ES-I3 (cell line): ENCODE results near the gene FAM83F.
"Not testable (repeated sequence)": the region's sequence is repeated elsewhere in the genome, so short reads cannot be mapped to it uniquely, and the experiment has no call there.

ENCODE experiments used
- H3K36me3 ChIP-seq: 2 replicates; pipeline ENCODE4 v1.6.1; 2013; ENCODE audit warnings: mild to moderate bottlenecking, low read length, control low read depth, moderate library complexity; ENCODE audit not compliant: insufficient read depth
- H3K4me1 ChIP-seq: 2 replicates; pipeline ENCODE4 v1.6.1; 2013; ENCODE audit warnings: mild to moderate bottlenecking, control low read depth, low read length; ENCODE audit not compliant: insufficient read depth
- H3K9ac ChIP-seq: 2 replicates; pipeline ENCODE4 v1.6.1; 2013; ENCODE audit warnings: low read depth, mild to moderate bottlenecking, low read length, moderate library complexity
- H3K9me3 ChIP-seq: 2 replicates; pipeline ENCODE4 v1.6.1; 2013; ENCODE audit warnings: mild to moderate bottlenecking, low read length, moderate library complexity; ENCODE audit not compliant: control insufficient read depth, insufficient read depth

FAM83F gene

DNA sequence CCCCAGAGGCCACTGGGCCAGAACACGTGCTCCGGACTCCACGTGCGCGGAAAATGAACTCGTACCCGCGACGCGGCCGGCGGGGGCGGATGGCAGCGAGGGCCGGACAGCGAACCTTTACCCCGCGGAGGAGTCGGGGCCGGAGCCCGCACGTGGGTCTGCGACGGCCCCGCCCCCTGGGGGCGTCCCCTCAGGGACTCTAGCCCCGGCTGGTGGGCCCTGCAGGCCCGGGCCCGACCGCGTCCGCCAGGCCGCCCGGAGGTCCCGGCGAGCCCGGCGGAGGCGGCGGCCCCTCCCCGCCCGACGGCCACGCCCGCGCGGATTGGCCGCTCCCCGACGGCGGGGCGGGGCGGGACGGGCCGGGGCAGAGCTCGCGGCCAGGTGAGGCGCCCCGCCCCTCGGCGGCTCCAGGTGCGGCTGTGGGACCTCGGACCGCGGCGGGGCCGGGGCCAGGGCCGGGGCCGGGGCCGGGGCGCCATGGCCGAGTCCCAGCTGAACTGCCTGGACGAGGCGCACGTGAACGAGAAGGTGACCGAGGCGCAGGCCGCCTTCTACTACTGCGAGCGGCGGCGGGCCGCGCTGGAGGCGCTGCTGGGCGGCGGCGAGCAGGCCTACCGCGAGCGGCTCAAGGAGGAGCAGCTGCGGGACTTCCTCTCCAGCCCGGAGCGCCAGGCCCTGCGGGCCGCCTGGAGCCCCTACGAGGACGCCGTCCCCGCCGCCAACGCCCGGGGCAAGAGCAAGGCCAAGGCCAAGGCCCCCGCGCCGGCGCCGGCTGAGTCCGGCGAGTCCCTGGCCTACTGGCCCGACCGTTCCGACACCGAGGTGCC is at the start of gene FAM83F:
Gene FAM83F (plus strand): TSS at position 389 of the 827 bp plus-strand sequence. CDS start 89 bp downstream, at position 478.
- Histone ChIP-seq H3K4me1 (peaks cover 32% of the 10 kb centered on the region), H3K9me3 (no peaks in the 10 kb centered on the region), H3K9ac (peak within 1 kb of the TSS; percentile 55), H3K36me3 (no peaks in the 10 kb centered on the region)

DNA sequence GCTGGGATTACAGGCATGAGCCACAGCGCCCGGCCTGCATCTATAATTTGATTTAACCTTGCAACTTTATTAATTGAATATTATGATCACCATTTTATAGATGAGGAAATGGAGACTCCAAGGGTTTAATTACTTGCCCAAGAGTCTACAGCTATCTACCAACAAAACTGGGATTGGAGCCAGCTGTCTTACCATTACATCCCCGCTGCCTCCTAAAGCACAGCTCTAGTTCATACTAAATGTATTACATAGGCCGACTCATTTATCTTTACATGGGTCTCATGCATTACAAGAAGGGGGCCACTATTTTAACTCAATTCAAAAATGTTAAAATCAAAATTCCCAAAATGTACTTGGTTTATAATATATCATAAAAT is 48.6 kb upstream of the FAM83F start:
- no peaks in the 10 kb centered on the region for H3K36me3 ChIP-seq
- no peak overlapping the region for H3K9ac ChIP-seq
- peaks cover 33% of the 10 kb centered on the region for H3K4me1 ChIP-seq
- H3K9me3 ChIP-seq, result no peaks in the 10 kb centered on the region

DNA sequence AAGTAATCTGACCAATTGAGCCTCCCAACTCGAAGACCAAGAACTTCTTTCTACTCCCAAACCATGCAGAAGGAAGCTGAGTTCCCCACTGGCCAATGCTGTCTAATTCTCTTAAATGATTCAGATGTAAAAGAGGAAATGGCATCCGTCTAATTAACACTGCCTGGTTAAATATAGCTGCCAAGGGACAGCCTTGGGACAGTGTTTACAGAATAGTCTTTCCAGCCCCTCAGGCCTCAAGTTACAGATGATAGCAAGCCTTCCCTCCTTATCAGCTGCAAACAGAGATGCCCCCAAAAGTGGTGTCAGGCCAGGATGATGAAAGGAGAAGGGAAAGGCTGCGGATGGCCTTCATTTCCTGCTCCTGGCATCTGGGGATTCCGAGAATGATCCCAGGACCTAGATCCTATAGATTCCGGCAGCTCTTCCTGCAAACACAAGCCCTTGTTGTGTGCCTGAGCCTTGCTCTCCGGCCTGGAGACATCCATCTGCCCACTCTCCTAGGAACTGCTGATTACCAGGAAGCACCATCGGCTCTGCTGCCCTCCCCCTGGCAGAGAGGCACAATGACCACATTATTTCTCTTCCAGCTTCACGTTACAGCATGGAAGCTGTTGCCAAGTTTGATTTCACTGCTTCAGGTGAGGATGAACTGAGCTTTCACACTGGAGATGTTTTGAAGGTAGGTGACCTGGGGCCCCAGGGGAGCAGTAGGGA is 48.1 kb upstream of the FAM83F start:
- no peak overlapping the region for H3K9ac ChIP-seq
- peaks cover 27% of the 10 kb centered on the region for H3K4me1 ChIP-seq

DNA sequence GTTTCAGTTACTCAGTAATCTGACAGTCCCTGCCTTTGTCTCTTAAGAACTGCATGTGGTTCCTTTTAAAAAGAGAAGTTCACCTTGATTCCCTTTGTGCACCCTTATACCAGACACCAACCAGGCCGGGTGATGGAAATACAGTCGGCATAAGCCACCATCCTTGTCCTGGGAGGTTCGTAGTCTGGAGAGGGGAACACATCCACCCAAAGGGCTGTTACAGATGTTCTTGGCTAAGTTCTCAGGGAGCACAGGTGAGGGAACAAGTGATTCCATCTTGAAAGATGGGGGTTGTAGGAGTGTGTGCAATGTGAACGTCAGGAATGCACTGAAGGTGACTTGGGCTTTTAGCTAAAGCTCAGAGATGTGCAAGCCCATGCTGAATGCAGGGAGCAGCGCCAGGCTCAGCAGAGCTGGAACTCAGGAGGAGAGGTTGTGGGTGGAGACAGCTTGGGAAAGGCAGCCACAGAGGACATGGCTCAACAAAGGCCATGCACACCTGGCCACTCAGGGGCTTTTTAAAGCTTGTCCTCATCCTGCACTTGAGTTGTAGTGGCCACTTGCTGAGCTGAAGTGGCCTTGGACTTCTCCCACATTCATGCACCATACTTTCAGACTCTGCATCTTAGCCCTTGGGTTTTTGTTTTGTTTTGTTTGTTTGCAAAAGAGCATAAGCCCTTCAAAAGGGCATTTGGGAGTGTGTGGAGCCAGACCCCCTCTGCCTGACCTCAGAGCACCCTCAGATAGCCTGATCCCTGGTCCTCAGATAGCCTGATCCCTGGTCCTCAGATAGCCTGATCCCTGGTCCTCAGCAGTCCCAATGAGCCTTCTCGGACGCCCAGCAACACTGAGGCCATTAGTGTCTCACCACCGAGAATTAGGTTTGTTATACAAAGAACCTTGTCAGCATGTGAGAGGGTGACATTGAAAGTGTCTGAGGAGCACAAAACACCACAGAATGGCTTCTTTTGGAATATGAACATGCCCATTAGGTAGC is 47.2 kb upstream of the FAM83F start:
- no peaks in the 10 kb centered on the region for H3K9me3 ChIP-seq
- no peaks in the 10 kb centered on the region for H3K36me3 ChIP-seq
- no peak overlapping the region for H3K9ac ChIP-seq
- peaks cover 24% of the 10 kb centered on the region for H3K4me1 ChIP-seq

More for the DNA sequence above, 48.1 kb upstream of the FAM83F start:
- H3K9me3 ChIP-seq, result no peaks in the 10 kb centered on the region
- H3K36me3 ChIP-seq, result no peaks in the 10 kb centered on the region

DNA sequence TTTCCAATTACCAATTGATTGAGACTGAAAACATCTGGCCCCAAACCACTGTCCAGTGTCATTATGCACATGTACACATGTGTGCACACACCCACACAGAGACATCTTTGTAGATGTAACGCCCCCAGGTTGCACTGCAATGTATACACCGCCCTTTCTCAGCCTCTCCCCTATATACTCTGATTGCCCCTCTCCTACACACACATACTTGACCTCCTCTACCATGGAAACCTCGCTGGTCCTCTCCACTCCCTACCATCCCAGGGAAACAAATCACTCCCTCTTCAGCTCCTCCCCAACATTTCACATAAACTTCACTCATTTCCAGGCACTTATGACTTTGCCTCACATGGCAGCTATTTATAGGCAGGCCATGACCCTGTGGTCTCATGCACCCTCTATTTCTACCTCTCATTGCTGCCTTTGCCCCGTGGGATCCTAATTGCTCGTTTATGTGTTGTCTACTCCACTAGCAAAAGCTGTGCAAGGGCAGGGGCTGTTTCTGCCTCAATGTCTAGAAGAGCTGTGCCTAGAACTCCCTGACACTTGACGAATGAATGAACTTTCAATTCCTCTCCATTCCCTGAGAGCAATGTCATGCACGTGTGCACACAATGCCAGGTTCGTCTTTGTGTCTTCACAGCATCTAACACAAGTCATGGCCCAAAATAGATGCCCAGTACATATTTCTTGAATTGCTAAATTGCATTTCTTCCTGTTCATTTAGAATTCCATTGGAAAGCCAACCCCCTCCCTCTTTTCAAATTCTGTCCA is 44.6 kb upstream of the FAM83F start:
- H3K36me3 ChIP-seq, result no peaks in the 10 kb centered on the region

DNA sequence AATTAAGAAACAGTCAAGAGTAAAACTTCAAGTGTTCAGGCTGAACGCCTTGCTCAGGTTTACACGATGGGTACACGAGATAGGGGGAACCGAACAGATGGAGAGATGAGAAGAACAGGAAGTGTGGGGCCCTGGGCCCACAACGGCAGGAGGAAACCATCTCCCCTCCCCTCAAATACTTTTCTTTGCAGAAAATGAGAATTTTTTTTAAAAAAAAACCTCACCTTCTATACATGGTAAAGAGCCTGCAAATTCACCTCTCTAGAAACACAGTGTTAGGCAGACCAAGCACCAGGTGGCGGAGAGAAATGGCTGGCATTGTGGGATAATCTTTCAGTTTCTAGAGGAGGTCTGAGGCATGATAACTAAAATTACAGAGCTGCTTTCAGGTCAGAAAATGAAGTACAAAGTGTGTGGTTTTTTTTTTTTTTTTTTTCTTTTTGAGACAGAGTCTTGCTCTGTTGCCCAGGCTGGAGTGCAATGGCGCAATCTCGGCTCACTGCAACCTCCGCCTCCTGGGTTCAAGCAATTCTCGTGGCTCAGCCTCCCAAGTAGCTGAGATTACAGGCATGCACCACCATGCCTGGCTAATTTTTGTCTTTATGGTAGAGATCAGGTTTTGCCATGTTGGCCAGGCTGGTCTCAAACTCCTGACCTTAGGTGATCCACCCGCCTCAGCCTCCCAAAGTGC is 43.0 kb upstream of the FAM83F start:
- H3K36me3 ChIP-seq, H3K9me3 ChIP-seq: not testable (repeated sequence)

More for the DNA sequence above, 44.6 kb upstream of the FAM83F start:
- no peak overlapping the region for H3K9ac ChIP-seq
- H3K9me3 ChIP-seq, result no peaks in the 10 kb centered on the region
- peaks cover 7% of the 10 kb centered on the region for H3K4me1 ChIP-seq

DNA sequence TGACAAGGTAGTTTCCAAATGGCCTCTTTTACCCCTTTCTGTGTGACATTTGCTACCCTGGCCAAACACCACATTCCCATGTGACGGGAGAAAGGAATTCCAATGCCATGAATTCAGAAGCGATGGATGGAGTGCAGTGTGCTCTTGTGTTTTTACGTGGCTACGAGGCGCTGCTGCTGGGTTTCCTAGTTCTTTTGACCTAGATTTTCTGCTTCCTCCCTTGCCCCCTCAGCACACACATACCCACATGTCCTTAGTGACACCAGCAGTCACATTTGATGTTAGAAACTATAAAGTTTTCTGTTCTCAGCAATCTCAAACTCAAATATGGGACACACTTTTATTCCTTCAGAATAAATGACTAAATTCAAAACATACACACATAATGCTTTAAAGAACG is 42.4 kb upstream of the FAM83F start:
- Histone ChIP-seq H3K36me3 (no peaks in the 10 kb centered on the region), H3K9ac (no peak overlapping the region), H3K4me1 (no peaks in the 10 kb centered on the region), H3K9me3 (no peaks in the 10 kb centered on the region)

More for the DNA sequence above, 43.0 kb upstream of the FAM83F start:
- H3K4me1 ChIP-seq, H3K9ac ChIP-seq: not testable (repeated sequence)

DNA sequence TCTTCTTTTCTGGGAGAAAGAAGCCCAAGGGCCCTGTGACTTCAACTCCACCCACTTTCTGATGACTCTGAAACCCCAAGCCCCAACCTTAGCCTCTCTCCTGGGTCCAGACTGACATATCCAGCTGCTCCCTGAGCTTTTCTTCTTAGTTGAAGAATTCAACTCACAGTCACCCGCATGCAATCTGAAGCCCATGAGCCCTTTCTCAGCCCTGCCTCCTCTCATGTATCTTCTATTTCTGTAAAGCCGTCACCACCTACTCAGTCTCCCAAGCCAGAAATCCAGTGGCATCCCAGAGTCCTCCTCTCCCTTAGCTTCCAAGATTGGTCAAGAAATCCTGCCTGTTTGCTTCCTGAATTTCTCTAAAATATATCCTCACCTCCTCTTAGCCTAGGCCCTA is 41.7 kb upstream of the FAM83F start:
- no peak overlapping the region for H3K9ac ChIP-seq
- H3K9me3 ChIP-seq, result no peaks in the 10 kb centered on the region
- H3K36me3 ChIP-seq, result no peaks in the 10 kb centered on the region
- H3K4me1 ChIP-seq, result no peaks in the 10 kb centered on the region

DNA sequence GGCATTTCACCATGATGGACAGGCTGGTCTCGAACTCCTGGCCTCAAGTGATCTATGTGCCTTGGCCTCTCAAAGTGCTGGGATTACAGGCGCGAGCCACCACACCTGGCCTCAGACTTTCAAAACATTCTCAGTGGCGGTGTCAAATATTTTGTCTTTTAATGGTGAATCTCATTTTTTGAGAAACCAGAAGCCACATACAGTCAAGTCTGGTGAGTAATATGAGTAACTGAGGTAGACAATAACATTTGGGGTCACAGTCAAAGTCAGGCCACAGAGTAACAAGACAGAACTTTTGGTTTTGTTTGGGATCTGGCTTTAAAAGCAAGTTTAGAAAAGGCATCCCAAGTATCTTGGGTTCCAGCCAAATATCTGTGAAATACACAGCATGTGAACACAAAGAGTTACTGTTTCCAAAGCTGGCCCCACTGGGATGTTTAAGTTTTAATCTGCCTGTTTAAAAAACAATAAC is 40.1 kb upstream of the FAM83F start:
- H3K4me1 ChIP-seq, result peaks cover 5% of the 10 kb centered on the region; the same call in 1 of the 2 replicates
- H3K36me3 ChIP-seq, result no peaks in the 10 kb centered on the region
- H3K9ac ChIP-seq, result no peak overlapping the region
- H3K9me3 ChIP-seq, result no peaks in the 10 kb centered on the region

DNA sequence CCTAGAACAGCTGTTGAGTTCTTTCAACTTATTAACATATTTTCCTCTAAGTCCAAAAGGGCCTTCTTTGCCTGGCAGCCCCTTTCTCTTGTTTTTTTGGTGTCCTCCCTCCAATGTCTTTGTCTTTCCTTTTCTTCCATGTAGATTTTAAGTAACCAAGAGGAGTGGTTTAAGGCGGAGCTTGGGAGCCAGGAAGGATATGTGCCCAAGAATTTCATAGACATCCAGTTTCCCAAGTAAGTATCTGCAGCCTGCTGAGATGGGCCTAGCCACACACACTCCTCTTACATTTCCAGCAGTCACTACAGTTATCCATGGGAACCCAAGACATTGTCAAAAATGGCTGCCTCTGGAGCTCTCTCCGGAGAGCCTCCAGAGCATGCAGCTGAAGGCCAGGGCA is 39.1 kb upstream of the FAM83F start:
- Histone ChIP-seq H3K4me1 (peaks cover 10% of the 10 kb centered on the region), H3K36me3 (no peaks in the 10 kb centered on the region), H3K9ac (no peak overlapping the region)

DNA sequence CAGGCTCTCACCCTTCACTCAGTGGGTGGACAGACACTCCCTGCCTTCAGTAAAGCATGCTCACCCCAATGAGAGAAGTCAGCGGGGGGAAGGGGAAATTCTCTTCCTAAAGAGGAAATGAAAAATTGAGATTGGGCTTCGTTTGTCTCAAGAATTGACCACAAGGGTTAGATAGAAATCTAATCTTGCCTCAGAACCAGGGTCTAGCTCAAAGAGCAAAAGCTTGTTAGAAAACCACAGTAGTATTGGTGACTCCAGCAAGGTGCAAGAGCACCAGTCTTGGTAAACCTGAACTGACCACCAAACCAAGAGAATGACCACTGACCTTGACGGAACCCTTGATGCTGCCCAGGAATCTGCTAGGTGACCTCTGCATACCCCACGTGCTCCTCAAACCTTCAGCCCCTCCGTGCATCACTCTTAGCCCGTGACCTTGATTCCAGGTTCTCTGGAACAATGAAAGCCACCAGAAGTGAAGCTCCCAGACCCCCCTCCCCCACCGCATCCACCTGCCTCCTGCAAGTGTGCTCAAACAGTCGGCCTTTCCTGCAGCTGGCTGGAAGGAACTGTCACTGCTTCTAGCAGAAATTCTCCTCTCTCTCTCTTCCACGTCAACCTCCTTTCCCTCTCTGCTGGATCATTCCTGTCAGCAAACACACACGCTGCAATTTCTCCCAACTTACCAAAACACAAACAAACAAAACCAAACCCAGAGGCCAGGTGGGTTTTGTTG is 37.7 kb upstream of the FAM83F start:
- Histone ChIP-seq H3K36me3 (no peaks in the 10 kb centered on the region), H3K9ac (no peak overlapping the region), H3K4me1 (peaks cover 10% of the 10 kb centered on the region), H3K9me3 (no peaks in the 10 kb centered on the region)

More for the DNA sequence above, 39.1 kb upstream of the FAM83F start:
- no peaks in the 10 kb centered on the region for H3K9me3 ChIP-seq

DNA sequence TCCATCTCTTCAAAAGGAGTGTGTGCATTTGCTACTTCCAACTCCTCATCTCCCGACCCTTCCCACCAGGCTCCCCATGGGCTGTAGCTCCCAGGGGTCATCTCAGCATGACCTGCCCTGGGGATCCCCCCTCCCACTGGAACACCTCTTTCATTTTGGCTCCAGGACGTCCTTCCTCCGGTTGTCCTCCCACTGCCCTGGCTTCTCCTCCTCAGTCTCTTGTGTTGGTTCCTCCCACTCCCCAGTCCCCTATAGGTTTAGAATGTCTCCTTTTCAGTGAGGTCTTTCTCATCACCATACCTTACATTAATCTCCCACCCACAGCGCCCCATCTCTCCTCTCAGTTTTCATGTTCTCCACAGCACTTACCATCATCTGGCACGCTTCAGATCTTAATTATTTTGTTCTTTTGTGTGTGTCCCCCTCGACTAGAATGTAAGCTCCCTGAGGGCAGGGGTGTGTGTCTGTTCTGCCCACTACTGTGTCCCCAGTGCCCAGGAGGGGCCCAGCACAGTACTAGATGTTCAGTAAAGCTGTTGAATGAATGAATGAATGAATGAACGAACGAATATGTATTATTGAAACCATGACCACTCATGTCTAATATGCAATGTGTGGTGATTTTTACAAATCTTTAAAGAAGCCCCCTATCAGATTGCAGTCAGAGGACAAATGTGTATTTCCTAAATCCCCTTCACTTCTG is 36.6 kb upstream of the FAM83F start:
- Histone ChIP-seq H3K9me3 (no peaks in the 10 kb centered on the region), H3K36me3 (no peaks in the 10 kb centered on the region), H3K9ac (no peak overlapping the region), H3K4me1 (peaks cover 10% of the 10 kb centered on the region)
